Right atrium auricular region (tissue), 2 donors: ENCODE measurements around the gene PRLH. TPM values are rescaled to one million over a fixed set of nuclear protein-coding genes. Genes with fewer than 3 reads are reported as not detected.

ENCODE experiments used
- DNase-seq: peaks from one replicate; pipeline ENCODE4 v3.0.0-alpha.2; 2019; ENCODE audit warnings: low spot score
- H3K27ac ChIP-seq, 2 donors: fragments of 200-600 bp; sonication (generic); 1 replicate in 1 of 2; 2 replicates in 1 of 2; pipeline ENCODE4 v1.5.1; 2016 to 2019
- H3K27me3 ChIP-seq, 2 donors: fragments of 200-600 bp; sonication (generic); one replicate each; pipeline versions ENCODE4 v1.5.1 to v1.6.0; 2017 to 2019
- H3K36me3 ChIP-seq: fragments of 200-600 bp; sonication (generic); one replicate; pipeline ENCODE4 v1.5.1; 2016
- H3K4me1 ChIP-seq, 2 donors: fragments of 200-600 bp; sonication (generic); one replicate each; pipeline versions ENCODE4 v1.5.1 to v1.6.0; 2017 to 2019
- H3K4me3 ChIP-seq, 2 donors: fragments of 200-600 bp; sonication (generic); 1 replicate in 1 of 2; 2 replicates in 1 of 2; pipeline ENCODE4 v1.5.1; 2017 to 2019; ENCODE audit warnings: mild to moderate bottlenecking in 1 of 2, moderate library complexity in 1 of 2
- H3K9me3 ChIP-seq, 2 donors: fragments of 200-600 bp; sonication (generic); one replicate each; pipeline ENCODE4 v1.5.1; 2019
- total RNA-seq, 2 donors: library from RNA; depleted of rRNA; stranded (reverse); fragments of >200 nt; gene quantifications; one replicate each; pipeline ENCODE4 v1.1.0, GENCODE V29; 2016
- TF ChIP-seq, protein P1 (sequence below), 2 donors: fragments of 200-600 bp; sonication (generic); IDR thresholded peaks; one replicate each; pipeline ENCODE4 v1.5.1; 2019; ENCODE audit warnings: antibody characterized with exemption in 2 of 2

PRLH gene
- total RNA-seq, 2 donors from 2014 or later: not detected

DNA sequence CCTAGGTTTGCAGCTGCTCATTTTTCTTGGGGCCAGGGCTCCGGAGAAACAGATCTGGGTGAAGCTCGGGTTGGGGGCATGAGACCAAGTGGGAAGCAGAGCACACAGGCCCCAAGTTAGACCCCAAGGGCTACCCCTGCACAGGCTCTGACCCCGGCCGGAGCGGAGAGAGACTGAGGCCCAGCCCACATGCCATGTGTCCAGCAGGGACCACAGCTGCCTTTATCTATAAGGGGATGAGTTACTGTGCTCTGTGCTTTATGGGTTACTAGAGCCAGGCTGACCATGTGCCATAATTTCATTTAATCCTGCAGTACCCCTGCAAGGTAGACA is 30.3 kb upstream of the PRLH start:
- TF ChIP-seq, protein P1, sequence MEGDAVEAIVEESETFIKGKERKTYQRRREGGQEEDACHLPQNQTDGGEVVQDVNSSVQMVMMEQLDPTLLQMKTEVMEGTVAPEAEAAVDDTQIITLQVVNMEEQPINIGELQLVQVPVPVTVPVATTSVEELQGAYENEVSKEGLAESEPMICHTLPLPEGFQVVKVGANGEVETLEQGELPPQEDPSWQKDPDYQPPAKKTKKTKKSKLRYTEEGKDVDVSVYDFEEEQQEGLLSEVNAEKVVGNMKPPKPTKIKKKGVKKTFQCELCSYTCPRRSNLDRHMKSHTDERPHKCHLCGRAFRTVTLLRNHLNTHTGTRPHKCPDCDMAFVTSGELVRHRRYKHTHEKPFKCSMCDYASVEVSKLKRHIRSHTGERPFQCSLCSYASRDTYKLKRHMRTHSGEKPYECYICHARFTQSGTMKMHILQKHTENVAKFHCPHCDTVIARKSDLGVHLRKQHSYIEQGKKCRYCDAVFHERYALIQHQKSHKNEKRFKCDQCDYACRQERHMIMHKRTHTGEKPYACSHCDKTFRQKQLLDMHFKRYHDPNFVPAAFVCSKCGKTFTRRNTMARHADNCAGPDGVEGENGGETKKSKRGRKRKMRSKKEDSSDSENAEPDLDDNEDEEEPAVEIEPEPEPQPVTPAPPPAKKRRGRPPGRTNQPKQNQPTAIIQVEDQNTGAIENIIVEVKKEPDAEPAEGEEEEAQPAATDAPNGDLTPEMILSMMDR (IDR thresholded peaks at IDR 0.05): no peak
- no peaks in the 10 kb centered on the region for H3K9me3 ChIP-seq
- H3K27ac ChIP-seq: no peak overlapping the region
- H3K4me3 ChIP-seq: no peak overlapping the region
- no peaks in the 10 kb centered on the region for H3K27me3 ChIP-seq
- H3K4me1 ChIP-seq: peaks cover 0 to 11% of the 10 kb centered on the region in 2 donors
- DNase-seq: no peak
- no peaks in the 10 kb centered on the region for H3K36me3 ChIP-seq

DNA sequence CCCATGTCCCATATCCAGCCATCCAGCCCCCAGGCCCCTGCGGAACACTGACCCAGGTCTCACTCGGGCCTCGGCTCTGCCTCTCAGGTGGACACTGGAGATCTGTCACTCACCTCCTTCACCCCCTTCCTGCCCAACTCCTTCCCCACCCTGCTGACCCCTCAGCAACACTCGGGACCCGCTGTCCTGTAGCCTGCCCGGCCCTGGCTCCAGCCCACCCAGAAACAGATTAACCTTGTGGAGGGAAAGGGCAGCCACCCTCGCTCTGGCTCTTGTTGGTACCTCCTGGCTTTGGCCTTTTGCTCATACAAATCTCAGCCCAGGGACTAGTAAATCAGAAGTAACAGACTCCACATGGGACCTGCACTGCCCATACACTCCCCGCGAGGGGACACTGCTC is 29.8 kb upstream of the PRLH start:
- TF ChIP-seq, protein P1 (IDR thresholded peaks at IDR 0.05): no peak
- Histone ChIP-seq H3K4me3 (no peak overlapping the region), H3K27ac (no peak overlapping the region), H3K4me1 (peaks cover 0 to 17% of the 10 kb centered on the region in 2 donors), H3K36me3 (no peaks in the 10 kb centered on the region), H3K9me3 (no peaks in the 10 kb centered on the region), H3K27me3 (no peaks in the 10 kb centered on the region)
- no peak for DNase-seq

DNA sequence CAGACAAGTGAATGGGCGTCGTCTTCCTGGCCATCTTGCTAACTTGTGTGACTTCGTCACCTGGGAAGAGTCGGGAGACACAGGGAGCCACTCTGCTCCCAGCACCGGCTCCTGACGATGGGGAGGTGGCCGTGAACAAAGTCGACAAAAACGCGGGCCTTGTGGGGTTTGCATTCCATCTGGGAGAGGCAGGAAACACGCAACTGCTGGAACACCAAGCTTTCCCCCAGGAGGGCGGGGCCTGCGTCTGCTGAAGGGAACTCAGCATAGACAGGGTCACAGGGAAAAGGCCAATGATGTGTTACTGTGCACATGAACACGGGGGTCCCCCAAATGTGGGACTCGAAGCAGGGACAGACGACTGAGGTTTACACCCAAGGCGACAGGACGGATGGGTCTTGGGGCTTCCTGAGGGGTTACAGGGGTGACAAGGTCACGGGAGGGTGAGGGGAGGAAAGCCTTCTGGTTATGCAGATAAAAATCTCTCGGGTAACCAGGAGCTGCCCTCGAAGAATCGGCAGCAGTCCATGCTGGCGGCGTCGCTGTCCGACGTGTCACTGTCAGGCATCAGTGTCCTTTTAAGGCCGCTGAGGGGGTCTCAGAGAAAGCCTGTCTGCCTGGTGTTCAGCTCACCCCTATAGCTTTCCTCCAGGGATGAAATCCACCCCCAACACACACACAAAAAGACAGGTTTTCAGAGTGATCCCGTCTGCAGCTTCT is 28.2 kb upstream of the PRLH start:
- H3K4me3 ChIP-seq: no peak overlapping the region
- no peak overlapping the region for H3K27ac ChIP-seq
- H3K27me3 ChIP-seq: no peaks in the 10 kb centered on the region
- no peaks in the 10 kb centered on the region for H3K9me3 ChIP-seq
- no peaks in the 10 kb centered on the region for H3K36me3 ChIP-seq
- DNase-seq: no peak
- peaks cover 0 to 17% of the 10 kb centered on the region in 2 donors for H3K4me1 ChIP-seq
- TF ChIP-seq, protein P1 (IDR thresholded peaks at IDR 0.05): no peak

DNA sequence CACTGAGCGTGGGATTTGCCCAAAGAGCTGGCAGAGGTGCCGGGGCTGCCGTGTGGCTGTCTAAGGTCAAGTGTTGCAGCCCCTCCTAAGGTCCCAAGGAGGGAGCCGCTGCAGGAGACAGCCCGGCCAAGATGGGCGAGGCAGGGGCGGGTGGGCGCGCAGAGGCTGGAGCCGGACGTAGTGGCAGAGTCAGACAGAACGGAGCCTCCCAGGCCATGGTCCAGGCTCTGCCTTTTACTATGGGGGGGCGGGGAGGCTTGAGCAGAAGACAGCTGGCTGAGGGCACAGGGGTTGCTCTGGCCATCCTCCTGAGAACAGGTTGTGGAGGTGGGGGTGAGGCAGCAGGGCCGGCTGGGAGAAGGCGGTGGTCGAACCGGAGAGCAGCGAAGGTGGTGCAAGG is 27.5 kb upstream of the PRLH start:
- Histone ChIP-seq H3K36me3 (no peaks in the 10 kb centered on the region), H3K27me3 (no peaks in the 10 kb centered on the region), H3K4me1 (peaks cover 0 to 17% of the 10 kb centered on the region in 2 donors), H3K9me3 (no peaks in the 10 kb centered on the region), H3K4me3 (no peak overlapping the region), H3K27ac (no peak overlapping the region)
- TF ChIP-seq, protein P1 (IDR thresholded peaks at IDR 0.05): no peak
- no peak for DNase-seq

DNA sequence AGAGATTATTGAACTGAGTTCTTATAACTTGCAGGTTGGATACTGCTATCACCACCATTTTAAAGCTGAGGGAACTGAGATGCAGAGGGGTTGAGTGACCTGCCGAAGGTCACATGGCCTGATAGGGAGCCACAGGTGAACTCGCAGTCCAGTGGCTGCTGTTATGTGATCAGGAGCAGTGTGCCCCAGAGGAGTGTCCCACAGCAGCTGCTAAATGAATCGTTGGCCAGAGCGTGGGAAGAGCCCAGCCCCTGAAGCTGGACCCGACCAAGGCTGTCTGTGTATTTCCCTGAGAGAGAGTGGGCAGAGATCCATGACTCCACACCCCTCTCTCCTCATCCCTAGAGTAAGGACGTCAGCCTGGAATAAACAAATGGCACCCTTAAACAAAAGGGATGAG is 26.7 kb upstream of the PRLH start:
- no peak for DNase-seq
- Histone ChIP-seq H3K27ac (no peak overlapping the region), H3K4me3 (no peak overlapping the region), H3K9me3 (no peaks in the 10 kb centered on the region), H3K4me1 (peaks cover 0 to 17% of the 10 kb centered on the region in 2 donors), H3K36me3 (no peaks in the 10 kb centered on the region), H3K27me3 (no peaks in the 10 kb centered on the region)
- TF ChIP-seq, protein P1 (IDR thresholded peaks at IDR 0.05): no peak

DNA sequence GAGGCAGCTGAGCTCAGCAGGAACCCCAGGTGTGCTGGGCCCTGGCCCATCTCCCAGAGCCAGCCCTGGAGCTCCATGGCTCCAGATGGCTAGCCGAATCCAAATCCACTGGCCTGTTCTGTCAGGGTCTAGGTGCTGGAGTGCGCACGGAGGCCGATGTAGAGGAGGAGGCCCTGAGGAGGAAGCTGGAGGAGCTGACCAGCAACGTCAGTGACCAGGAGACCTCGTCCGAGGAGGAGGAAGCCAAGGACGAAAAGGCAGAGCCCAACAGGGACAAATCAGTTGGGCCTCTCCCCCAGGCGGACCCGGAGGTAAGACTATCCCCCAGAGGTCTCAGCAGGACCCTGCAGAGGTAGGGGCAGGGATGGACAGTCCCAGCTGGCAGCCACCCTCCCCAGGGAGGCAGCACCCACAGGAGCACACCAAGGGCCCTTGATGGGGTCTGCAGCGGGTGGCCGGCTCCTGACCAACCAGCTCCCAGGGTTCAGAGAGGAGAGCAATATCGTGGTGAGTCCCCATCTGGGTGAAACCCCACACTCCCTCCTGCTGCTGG is 26.1 kb upstream of the PRLH start:
- H3K4me3 ChIP-seq: no peak overlapping the region
- TF ChIP-seq, protein P1 (IDR thresholded peaks at IDR 0.05): no peak
- peaks cover 0 to 17% of the 10 kb centered on the region in 2 donors for H3K4me1 ChIP-seq
- no peaks in the 10 kb centered on the region for H3K36me3 ChIP-seq
- no peaks in the 10 kb centered on the region for H3K9me3 ChIP-seq
- H3K27ac ChIP-seq: no peak overlapping the region
- DNase-seq: no peak
- H3K27me3 ChIP-seq: no peaks in the 10 kb centered on the region
